ENCODE data around the gene ANKRD44.

ANKRD44 gene

GRCh38 chr2:197170208-197170607, 140.4 kb downstream of the ANKRD44 start:
- no peak for DNase-seq

- DNase-seq, result peak; percentile 52 to 81
Measured at GRCh38 chr2:197168705-197169104, 141.9 kb downstream of the ANKRD44 start.

- no peak for DNase-seq
Measured at GRCh38 chr2:197167608-197168314, 142.8 kb downstream of the ANKRD44 start.

GRCh38 chr2:197165020-197165419, 145.6 kb downstream of the ANKRD44 start:
- no peak for DNase-seq

GRCh38 chr2:197164141-197164754, 146.3 kb downstream of the ANKRD44 start:
- no peak for DNase-seq

- DNase-seq, result no peak
Measured at GRCh38 chr2:197163712-197164140, 146.9 kb downstream of the ANKRD44 start.

GRCh38 chr2:197161774-197162173, 148.8 kb downstream of the ANKRD44 start:
- DNase-seq, result no peak

- no peak for DNase-seq
Measured at GRCh38 chr2:197159661-197160211, 150.8 kb downstream of the ANKRD44 start.

GRCh38 chr2:197158591-197159550, 151.7 kb downstream of the ANKRD44 start:
- DNase-seq, result no peak

- no peak for DNase-seq
Measured at GRCh38 chr2:197157879-197158537, 152.6 kb downstream of the ANKRD44 start.

- no peak for DNase-seq
Measured at GRCh38 chr2:197156771-197157170, 153.8 kb downstream of the ANKRD44 start.

- DNase-seq, result peak; percentile 92 to 96
Measured at GRCh38 chr2:197152451-197153228, 157.9 kb downstream of the ANKRD44 start.

- DNase-seq, result no peak
Measured at GRCh38 chr2:197149546-197149945, 161.0 kb downstream of the ANKRD44 start.

- DNase-seq, result no peak
Measured at GRCh38 chr2:197148401-197148800, 162.2 kb downstream of the ANKRD44 start.

- no peak for DNase-seq
Measured at GRCh38 chr2:197147942-197148341, 162.6 kb downstream of the ANKRD44 start.

GRCh38 chr2:197146995-197147394, 163.6 kb downstream of the ANKRD44 start:
- no peak for DNase-seq

GRCh38 chr2:197145471-197146056, 165.0 kb downstream of the ANKRD44 start:
- peak; percentile 95 for DNase-seq

- DNase-seq, result no peak
Measured at GRCh38 chr2:197144183-197144582, 166.4 kb downstream of the ANKRD44 start.

GRCh38 chr2:197141702-197142473, 168.7 kb downstream of the ANKRD44 start:
- DNase-seq, result no peak

GRCh38 chr2:197140045-197140444, 170.5 kb downstream of the ANKRD44 start:
- no peak for DNase-seq
